Measurements from ENCODE around the gene LST1. TPM values are rescaled to one million over a fixed set of nuclear protein-coding genes. Genes with fewer than 3 reads are reported as not detected.

The LST1 gene
- total RNA-seq, 1 experiment from 2014 or later, result not detected

DNA sequence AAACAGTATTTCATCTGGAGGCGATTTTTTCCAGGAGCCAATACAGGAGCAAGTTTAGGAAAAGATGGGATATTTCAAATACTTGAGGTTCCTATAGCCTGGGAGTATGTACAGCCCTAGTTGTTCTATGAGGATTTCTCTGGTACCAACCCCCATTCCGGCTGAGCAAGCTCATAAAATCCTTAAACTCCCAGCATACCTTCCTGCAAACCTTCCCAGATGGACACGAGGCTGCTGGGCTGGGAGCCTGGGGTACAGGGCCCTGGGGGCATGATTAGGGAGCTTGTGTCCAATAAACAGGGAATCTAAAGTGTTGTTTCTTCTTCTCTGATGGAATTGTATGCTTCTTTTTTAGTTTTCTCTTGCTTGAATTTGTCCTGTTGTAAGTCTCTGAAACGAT lies 35.9 kb downstream of the LST1 start:
- TF ChIP-seq, protein P1, sequence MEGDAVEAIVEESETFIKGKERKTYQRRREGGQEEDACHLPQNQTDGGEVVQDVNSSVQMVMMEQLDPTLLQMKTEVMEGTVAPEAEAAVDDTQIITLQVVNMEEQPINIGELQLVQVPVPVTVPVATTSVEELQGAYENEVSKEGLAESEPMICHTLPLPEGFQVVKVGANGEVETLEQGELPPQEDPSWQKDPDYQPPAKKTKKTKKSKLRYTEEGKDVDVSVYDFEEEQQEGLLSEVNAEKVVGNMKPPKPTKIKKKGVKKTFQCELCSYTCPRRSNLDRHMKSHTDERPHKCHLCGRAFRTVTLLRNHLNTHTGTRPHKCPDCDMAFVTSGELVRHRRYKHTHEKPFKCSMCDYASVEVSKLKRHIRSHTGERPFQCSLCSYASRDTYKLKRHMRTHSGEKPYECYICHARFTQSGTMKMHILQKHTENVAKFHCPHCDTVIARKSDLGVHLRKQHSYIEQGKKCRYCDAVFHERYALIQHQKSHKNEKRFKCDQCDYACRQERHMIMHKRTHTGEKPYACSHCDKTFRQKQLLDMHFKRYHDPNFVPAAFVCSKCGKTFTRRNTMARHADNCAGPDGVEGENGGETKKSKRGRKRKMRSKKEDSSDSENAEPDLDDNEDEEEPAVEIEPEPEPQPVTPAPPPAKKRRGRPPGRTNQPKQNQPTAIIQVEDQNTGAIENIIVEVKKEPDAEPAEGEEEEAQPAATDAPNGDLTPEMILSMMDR (conservative IDR thresholded peaks at IDR 0.05; ENCODE audit: low read depth, low read length), result no peak
- TF ChIP-seq EZH2 (IDR thresholded peaks at IDR 0.05; ENCODE audit: borderline replicate concordance, low read depth, low read length, poor library complexity, severe bottlenecking), result no peak
- intact Hi-C loops (cut with micrococcal nuclease; ENCODE audit: unreplicated experiment), result loop anchor here (5.0 kb wide), 1 partner anchor 40 kb away; the partner anchor contains the start of genes C6orf47 and GPANK1
- no peak for DNase-seq (ENCODE audit: low spot score)
- Histone ChIP-seq H3K27ac (ENCODE audit: low read depth, low read length, poor library complexity, severe bottlenecking) (peak overlapping the region; percentile 99), H3K9me3 (ENCODE audit: low read depth, low read length, poor library complexity, severe bottlenecking) (no peaks in the 10 kb centered on the region), H3K27me3 (replicated peaks; ENCODE audit: insufficient read depth, low read depth, low read length, poor library complexity) (no peaks in the 10 kb centered on the region), H3K4me1 (ENCODE audit: insufficient read depth, low read length, poor library complexity, severe bottlenecking) (peaks cover 11% of the 10 kb centered on the region), H3K36me3 (ENCODE audit: insufficient read depth, low read length, poor library complexity, severe bottlenecking) (peaks cover 55% of the 10 kb centered on the region), H3K4me3 (ENCODE audit: low read depth, low read length, poor library complexity, severe bottlenecking) (peak overlapping the region; percentile 76)
- BruUV-seq (replicated peaks), result no TSS peak
- POLR2A ChIA-PET (ENCODE audit: low non-redundant PET), result no interaction called here
- CTCF ChIA-PET, result no interaction called here

DNA sequence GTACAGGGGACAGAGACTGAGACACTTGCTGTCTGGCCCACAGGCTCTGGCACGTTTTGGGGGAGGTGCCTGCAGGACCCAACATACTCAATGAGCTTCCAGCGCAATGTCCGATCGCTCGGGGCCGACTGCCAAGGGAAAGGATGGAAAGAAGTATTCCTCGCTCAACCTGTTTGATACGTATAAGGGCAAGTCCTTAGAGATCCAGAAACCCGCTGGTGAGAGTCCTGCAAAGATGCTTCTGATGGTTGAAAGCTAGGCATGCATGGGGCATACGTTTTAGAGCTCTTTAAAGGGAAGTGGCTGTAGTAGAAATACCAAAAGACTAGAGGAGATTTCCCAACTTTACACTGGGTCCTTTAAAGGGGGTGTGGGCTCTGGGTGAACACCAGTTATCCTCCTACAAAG lies 36.6 kb downstream of the LST1 start:
- TF ChIP-seq, protein P1 (conservative IDR thresholded peaks at IDR 0.05; ENCODE audit: low read depth, low read length), result no peak
- TF ChIP-seq EZH2 (IDR thresholded peaks at IDR 0.05; ENCODE audit: borderline replicate concordance, low read depth, low read length, poor library complexity, severe bottlenecking), result no peak
- no peak for DNase-seq (ENCODE audit: low spot score)
- intact Hi-C loops (cut with micrococcal nuclease; ENCODE audit: unreplicated experiment), result loop anchor here (5.0 kb wide), 1 partner anchor 40 kb away; the partner anchor contains the start of genes C6orf47 and GPANK1
- peak overlapping the region; percentile 76 for H3K4me3 ChIP-seq (ENCODE audit: low read depth, low read length, poor library complexity, severe bottlenecking)
- CTCF ChIA-PET, result no interaction called here
- no peaks in the 10 kb centered on the region for H3K9me3 ChIP-seq (ENCODE audit: low read depth, low read length, poor library complexity, severe bottlenecking)
- peaks cover 11% of the 10 kb centered on the region for H3K4me1 ChIP-seq (ENCODE audit: insufficient read depth, low read length, poor library complexity, severe bottlenecking)
- H3K36me3 ChIP-seq (ENCODE audit: insufficient read depth, low read length, poor library complexity, severe bottlenecking), result peaks cover 62% of the 10 kb centered on the region
- peak overlapping the region; percentile 99 for H3K27ac ChIP-seq (ENCODE audit: low read depth, low read length, poor library complexity, severe bottlenecking)
- H3K27me3 ChIP-seq (replicated peaks; ENCODE audit: insufficient read depth, low read depth, low read length, poor library complexity), result no peaks in the 10 kb centered on the region
- BruUV-seq (replicated peaks), result no TSS peak
- POLR2A ChIA-PET (ENCODE audit: low non-redundant PET), result interaction anchor here (0.5 to 0.6 kb wide), 2 partner anchors 13 to 214 kb away, joined by 3 read pairs; no protein-coding TSS in a partner anchor

GRCh38 chr6:31624070-31624469 lies 38.0 kb downstream of the LST1 start:
- intact Hi-C loops (cut with micrococcal nuclease; ENCODE audit: unreplicated experiment), result loop anchor here (5.0 kb wide), 1 partner anchor 38 kb away; the partner anchor contains the start of genes C6orf47 and GPANK1
- Histone ChIP-seq H3K9me3 (ENCODE audit: low read depth, low read length, poor library complexity, severe bottlenecking) (no peaks in the 10 kb centered on the region), H3K36me3 (ENCODE audit: insufficient read depth, low read length, poor library complexity, severe bottlenecking) (peaks cover 76% of the 10 kb centered on the region), H3K4me1 (ENCODE audit: insufficient read depth, low read length, poor library complexity, severe bottlenecking) (peaks cover 11% of the 10 kb centered on the region), H3K27ac (ENCODE audit: low read depth, low read length, poor library complexity, severe bottlenecking) (no peak overlapping the region), H3K27me3 (replicated peaks; ENCODE audit: insufficient read depth, low read depth, low read length, poor library complexity) (no peaks in the 10 kb centered on the region), H3K4me3 (ENCODE audit: low read depth, low read length, poor library complexity, severe bottlenecking) (no peak overlapping the region)
- CTCF ChIA-PET, result no interaction called here
- TF ChIP-seq EZH2 (IDR thresholded peaks at IDR 0.05; ENCODE audit: borderline replicate concordance, low read depth, low read length, poor library complexity, severe bottlenecking), result no peak
- TF ChIP-seq, protein P1 (conservative IDR thresholded peaks at IDR 0.05; ENCODE audit: low read depth, low read length), result no peak
- BruUV-seq (replicated peaks), result no TSS peak
- POLR2A ChIA-PET (ENCODE audit: low non-redundant PET), result no interaction called here
- no peak for DNase-seq (ENCODE audit: low spot score)

Measured in A673 (cell line).